Endometrial microvascular endothelial cells (primary cell): ENCODE data around the gene GDF11. TPM values are rescaled to one million over a fixed set of nuclear protein-coding genes. Genes with fewer than 3 reads are reported as not detected.
"Not testable (repeated sequence)": the region's sequence is repeated elsewhere in the genome, so short reads cannot be mapped to it uniquely, and the experiment has no call there.

ENCODE experiments used
- in situ Hi-C: cut with HindIII; loops from 2 replicates; pipeline ENCODE4 v1.10.0; 2017; ENCODE audit warnings: low sequenced_read_pairs, low pct_unique_long_range_greater_than_20kb; ENCODE audit errors: inconsistent ontology term
- total RNA-seq: library from RNA; depleted of rRNA; stranded (reverse); fragments of >200 nt; gene quantifications from one replicate; pipeline ENCODE4 v1.2.3, GENCODE V29; 2015; ENCODE audit errors: inconsistent ontology term

The GDF11 gene
- total RNA-seq, 1 donor from 2014 or later: 5.5 TPM

DNA sequence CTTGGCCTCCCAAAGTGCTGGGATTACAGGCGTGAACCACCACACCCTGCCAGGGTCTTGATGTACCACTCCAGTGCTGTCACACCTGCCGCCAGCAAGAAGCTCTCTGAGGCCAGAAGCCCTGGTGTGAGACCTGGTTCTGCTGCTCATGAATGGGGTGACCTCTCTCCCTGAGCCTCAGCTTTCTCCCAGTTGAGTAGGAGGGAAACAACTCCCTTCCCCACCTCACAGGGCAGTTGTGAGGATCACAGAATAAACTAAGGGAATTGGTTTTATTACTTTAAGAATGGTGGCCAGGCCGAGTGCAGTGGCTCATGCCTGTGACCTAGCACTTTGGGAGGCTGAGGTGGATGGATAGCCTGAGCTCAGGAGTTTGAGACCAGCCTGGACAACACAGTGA lies 8.3 kb upstream of the GDF11 start:
- in situ Hi-C loops: no loop called here

DNA sequence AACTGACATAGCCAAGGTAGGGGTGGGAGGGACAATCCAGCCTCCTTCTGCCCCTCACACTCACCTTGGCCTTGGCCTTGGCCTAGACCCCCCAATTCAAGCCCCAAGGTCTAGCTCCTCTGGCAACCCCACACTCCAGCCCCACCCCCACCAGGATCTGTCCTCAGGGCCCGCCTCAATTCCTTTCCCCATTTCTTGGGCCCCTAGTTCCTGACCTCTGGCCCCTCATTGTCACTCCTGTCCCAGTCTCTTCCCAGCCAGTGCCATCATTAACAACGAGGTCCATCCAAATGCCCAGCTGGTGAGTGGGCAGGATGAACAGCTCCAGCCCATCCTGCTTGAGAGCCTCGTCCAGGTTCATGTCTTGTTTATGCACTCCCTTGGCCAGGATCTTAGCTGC lies 6.8 kb upstream of the GDF11 start:
- in situ Hi-C loops: no loop called here

- in situ Hi-C loops: no loop called here
Observed at GRCh38 chr12:55736780-55737580, 5.9 kb upstream of the GDF11 start.

DNA sequence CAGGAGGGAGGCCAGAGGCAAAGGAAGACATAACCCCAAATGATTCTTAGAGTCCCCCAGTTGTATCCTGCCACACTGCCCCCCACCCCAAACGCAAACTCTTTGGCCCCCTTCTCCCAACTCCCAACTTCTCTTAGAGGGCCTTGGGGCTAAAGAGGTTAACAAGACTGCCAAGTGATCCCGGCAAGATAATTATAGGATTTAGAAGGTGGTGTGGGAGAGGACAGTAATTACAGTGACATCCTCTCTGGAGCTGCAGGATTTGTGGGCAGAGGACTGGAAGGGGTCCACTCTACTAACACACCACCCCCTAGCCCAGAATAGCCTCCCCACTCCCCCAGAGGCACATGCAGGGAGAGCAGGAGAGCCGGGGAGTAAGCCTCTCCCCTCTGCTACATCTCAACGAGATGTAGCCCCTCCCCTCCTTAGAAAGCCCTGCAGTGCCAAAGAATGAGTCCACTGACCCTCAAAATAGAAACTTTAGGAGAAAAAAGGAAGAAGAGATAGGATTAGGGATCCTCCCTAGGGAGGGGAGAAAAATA lies 5.3 kb upstream of the GDF11 start:
- in situ Hi-C loops: no loop called here

DNA sequence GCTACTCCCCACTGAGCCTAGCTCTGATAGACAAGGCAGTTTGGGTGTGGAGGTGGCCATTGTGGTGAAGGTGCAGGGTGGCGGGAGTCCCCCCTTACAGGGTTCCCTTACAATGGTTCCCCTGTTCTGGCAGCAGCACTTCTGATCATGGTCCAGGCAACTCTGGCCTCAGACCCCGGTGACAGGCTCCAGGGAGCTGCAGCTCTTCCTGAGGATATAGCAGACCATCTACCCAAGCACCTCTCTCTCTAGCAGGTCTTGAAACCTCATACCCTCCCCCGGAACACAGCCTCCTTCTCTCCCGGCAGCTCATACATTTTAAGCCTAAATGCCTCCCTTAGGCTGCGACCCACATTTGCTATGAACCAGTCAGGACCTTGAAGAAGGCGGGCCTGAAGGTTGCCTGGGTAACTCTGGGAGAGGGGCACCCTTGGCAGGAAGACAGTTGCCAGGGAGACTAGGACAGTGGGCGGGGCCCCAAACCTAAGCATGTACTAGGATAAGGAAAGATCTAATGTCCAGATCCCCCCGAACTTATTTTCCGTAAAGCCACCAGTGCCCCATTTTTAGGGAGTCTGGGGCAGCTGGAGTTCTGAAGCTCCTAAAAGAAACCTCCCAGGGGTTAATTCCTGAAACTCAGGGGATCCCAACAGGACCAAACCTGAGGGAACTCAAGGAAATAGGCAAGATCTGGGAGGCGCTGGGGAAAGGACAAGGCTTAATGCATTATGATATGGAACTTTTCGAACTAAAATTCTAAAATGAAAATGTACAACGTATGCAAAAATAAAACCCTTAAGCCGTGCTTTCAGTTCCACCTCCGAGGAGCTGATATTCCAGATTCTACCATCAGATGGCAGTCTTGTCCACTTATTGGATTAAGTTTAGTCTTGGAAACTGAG lies 4.5 kb upstream of the GDF11 start:
- in situ Hi-C loops: no loop called here

DNA sequence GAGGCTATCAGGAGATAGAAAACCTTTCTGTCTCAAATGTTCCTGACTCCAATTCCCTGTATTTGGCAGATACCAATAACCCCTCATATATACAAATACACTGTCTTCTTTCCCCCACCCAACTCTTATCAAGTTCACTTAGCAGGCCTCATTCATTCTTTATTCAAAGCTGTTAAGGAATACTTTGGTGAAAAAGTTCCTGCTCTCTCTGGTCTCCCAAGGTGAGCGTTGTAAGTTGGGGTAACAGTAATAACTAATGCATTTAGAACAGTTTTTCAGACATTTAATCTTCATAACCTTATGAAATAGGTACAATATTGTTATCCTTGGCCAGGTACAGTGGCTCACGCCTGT lies 3.9 kb upstream of the GDF11 start:
- in situ Hi-C loops: no loop called here

- in situ Hi-C loops: no loop called here
Observed at GRCh38 chr12:55741931-55742680, 816 bp upstream of the GDF11 start.

- in situ Hi-C loops: no loop called here
Observed at GRCh38 chr12:55743406-55744339, 751 bp downstream of the GDF11 start.

DNA sequence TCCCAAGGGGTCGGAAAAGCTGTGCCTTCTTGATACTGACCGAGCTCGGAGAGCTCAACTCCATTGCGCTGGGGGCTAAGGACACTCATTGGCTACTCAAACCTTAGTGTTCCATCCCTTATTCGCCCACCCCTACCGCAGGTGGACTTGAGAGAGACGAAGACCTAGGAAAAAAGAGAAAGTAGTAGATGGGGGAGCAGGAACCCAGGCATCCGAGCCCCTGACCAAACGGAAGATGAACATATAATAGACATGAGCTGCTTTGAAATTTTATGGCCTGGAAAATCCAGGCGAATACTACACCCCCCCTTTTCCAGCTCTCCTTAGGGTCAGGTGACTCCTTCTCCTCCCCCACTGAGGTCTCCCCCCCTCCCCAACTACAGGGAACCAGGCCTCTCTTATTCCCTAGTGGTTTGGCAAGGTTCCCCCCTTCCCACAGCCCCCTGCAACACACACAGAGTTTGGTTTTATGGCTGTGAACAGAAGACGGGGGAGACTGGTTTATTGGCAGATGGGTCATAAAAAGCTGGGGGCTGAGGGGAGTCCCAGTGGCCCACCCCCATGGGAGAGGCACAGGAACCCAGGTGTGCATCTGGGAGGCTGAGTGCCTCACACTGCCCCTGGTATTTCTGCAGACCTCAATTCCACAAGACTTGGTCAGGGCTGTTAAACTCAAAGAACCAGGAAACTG lies 1.6 kb downstream of the GDF11 start:
- in situ Hi-C loops: no loop called here

DNA sequence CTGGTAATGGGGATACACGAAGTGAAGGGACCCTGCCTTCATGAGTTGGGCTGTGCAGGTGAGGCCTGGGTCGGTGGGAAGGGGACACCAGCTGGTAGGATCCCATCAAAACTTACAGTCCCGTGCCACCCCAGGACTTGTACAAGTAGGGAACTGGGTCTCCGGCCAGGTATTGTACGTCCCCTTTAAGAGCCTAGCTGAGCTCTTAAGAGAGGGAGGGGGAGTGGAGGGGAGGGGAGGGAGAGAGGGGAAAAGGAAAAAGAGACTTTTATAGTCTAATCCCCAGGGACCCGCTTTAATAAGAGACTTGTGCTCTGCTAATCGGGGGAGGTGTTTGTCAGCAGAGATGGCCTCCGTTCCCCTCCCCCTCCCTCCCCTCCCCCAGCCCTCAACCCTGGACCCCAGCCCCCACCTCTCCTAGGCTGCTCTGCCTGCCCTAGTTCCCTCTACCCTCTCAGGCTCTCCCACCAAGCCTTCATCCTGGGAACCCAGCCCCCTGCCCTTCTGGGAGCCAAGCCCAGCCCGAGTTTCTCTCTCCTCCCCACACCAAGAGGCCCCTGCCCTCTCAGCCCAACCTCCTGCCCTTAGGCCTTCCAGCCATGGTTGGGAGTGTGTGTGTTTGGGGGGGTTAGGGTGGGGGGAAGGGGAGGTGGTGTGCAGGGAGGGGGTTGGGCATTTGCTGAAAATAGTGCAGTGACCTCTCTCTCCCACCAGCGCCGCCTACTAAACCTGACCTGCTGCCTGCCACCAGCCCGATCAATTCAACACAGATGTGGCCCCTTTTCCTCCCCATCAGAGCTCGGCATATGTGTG lies 2.6 kb downstream of the GDF11 start:
- in situ Hi-C loops: no loop called here

DNA sequence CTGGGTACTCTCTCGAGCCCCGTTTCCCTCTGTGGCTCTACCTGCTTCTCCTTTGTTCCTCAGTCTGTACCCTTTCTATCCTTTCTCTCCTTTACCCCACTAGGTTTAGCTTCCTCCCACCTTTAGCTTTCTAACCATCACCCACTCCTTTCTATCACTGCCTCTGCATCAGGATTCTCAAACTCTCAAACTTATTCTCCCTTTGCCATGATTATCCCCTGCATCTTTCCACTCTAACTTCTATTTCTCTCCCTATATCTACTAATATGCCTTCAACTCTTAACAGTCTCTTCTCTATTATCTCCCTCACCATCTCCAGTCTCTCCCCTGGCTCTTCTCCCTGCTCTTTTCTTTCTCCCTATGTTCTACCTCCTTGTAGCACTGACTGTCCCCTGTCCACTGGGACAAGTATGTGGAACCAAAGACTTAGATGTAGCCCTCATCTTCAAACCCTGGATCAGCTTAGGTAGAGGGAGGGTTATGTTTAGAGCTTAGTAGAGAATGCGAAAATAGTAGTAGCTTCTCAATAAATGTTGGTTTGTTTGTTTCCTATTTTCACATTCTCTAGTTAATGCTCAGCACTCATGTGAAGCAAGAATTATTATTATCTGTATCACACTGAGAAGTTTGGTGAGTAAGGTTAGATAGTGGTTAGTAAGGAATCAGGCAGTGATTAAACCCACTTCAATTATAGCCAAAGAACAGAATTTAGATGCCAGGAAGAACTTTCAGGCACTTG lies 3.4 kb downstream of the GDF11 start:
- in situ Hi-C loops: no loop called here

- in situ Hi-C loops: no loop called here
Observed at GRCh38 chr12:55746913-55747231, 4.0 kb downstream of the GDF11 start.

GRCh38 chr12:55748230-55748993 lies 5.5 kb downstream of the GDF11 start:
- in situ Hi-C loops: no loop called here

DNA sequence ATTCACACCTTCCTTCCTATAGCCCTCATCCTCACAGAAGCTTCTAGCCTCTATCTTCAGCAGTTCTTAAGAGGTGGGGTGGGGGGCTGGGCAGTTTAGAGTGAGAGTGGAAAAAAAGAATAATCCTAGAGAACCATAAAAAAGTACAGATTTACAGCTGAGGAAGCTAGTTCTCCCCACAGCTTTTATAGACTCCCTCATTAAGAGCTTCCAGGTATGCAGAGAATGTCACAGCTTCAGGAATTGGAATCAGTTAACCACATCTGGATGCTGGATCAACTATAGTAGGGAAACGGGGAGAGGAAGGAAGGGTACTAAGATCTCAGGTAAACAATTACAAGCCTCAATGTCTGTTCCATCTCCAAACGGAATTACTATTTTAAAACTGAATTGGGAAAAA lies 12.3 kb downstream of the GDF11 start:
- in situ Hi-C loops: no loop called here

- in situ Hi-C loops: no loop called here
Observed at GRCh38 chr12:55757701-55758100, 14.8 kb downstream of the GDF11 start.

DNA sequence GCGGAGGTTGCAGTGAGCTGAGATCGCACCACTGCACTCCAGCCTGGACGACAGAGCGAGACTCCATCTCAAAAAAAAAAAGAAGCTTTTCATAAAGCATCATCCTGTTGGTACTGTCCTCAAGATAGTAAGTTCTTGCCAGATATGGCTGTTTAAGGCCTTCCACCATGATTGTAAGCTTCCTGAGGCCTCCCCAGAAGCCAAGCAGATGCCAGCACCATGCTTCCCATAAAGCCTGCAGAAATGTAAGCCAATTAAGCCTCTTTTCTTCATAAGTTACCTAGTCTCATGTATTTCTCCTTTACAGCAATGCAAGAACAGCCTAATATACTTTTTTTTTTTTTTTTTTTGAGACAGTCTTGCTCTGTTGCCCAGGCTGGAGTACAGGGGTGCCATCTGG lies 15.7 kb downstream of the GDF11 start:
- in situ Hi-C loops: not testable (repeated sequence)
